ACC112 (cell line): ENCODE results near the gene KRT23.

ENCODE experiments used
- H2AFZ ChIP-seq: fragments of 200-600 bp; sonication (generic); one replicate; pipeline ENCODE4 v1.6.0; 2017; ENCODE audit warnings: antibody characterized with exemption, low read length; ENCODE audit not compliant: unreplicated experiment
- H3K27ac ChIP-seq: fragments of 200-600 bp; sonication (generic); 2 replicates; pipeline ENCODE4 v1.5.1; 2014; ENCODE audit warnings: low read depth, mild to moderate bottlenecking, antibody characterized with exemption, low read length, moderate library complexity
- H3K27me3 ChIP-seq: fragments of 200-600 bp; sonication (generic); 2 replicates; pipeline ENCODE4 v1.6.1; 2014; ENCODE audit warnings: mild to moderate bottlenecking, antibody characterized with exemption, low read length, moderate library complexity, mixed read lengths; ENCODE audit not compliant: insufficient read depth
- H3K36me3 ChIP-seq: fragments of 200-600 bp; sonication (generic); 2 replicates; pipeline ENCODE4 v1.6.1; 2016; ENCODE audit warnings: mild to moderate bottlenecking, antibody characterized with exemption, low read length, moderate library complexity, mixed read lengths; ENCODE audit not compliant: insufficient read depth
- H3K4me1 ChIP-seq: fragments of 200-600 bp; sonication (generic); one replicate; pipeline ENCODE4 v1.6.1; 2016; ENCODE audit warnings: low read length, mixed read lengths; ENCODE audit not compliant: insufficient read depth, unreplicated experiment, control insufficient read depth
- H3K4me3 ChIP-seq: fragments of 200-600 bp; sonication (generic); 2 replicates; pipeline ENCODE4 v1.5.1; 2014; ENCODE audit warnings: mild to moderate bottlenecking, low read depth, low read length
- H3K79me2 ChIP-seq: fragments of 200-600 bp; sonication (generic); one replicate; pipeline ENCODE4 v1.6.0; 2016; ENCODE audit warnings: low read length; ENCODE audit not compliant: control insufficient read depth, unreplicated experiment, insufficient read depth

KRT23 gene

GRCh38 chr17:40937384-40937819 is at the start of gene KRT23:
Gene KRT23, minus strand, starts transcription at chr17:40937646. Its CDS starts 1,043 bp downstream, at chr17:40936603.
- H3K27ac ChIP-seq = no peak within 1 kb of the TSS

GRCh38 chr17:40986920-40987319 is 49.5 kb upstream of the KRT23 start:
- H3K36me3 ChIP-seq = no peaks in the 10 kb centered on the region
- no peaks in the 10 kb centered on the region for H3K27me3 ChIP-seq
- no peak overlapping the region for H2AFZ ChIP-seq
- no peak overlapping the region for H3K4me3 ChIP-seq
- no peaks in the 10 kb centered on the region for H3K79me2 ChIP-seq
- H3K4me1 ChIP-seq = no peaks in the 10 kb centered on the region
- H3K27ac ChIP-seq = no peak overlapping the region

More at GRCh38 chr17:40937384-40937819, at the start of gene KRT23:
- Histone ChIP-seq H3K79me2 (no peaks in the 10 kb centered on the region), H2AFZ (no peak within 1 kb of the TSS), H3K4me1 (no peaks in the 10 kb centered on the region), H3K4me3 (no peak within 1 kb of the TSS), H3K27me3 (no peaks in the 10 kb centered on the region), H3K36me3 (no peaks in the 10 kb centered on the region)

GRCh38 chr17:40984226-40984625 is 46.8 kb upstream of the KRT23 start, which contains the start of gene KRT40:
Gene KRT40, minus strand, starts transcription at chr17:40984326. Its CDS starts 53 bp downstream, at chr17:40984273.
- no peak within 1 kb of the TSS for H3K27ac ChIP-seq
- H3K36me3 ChIP-seq = no peaks in the 10 kb centered on the region
- H3K4me1 ChIP-seq = no peaks in the 10 kb centered on the region
- H3K79me2 ChIP-seq = no peaks in the 10 kb centered on the region
- no peak within 1 kb of the TSS for H2AFZ ChIP-seq
- no peaks in the 10 kb centered on the region for H3K27me3 ChIP-seq
- no peak within 1 kb of the TSS for H3K4me3 ChIP-seq

- no peaks in the 10 kb centered on the region for H3K36me3 ChIP-seq
- no peak overlapping the region for H2AFZ ChIP-seq
- no peak overlapping the region for H3K27ac ChIP-seq
- no peaks in the 10 kb centered on the region for H3K79me2 ChIP-seq
- no peaks in the 10 kb centered on the region for H3K27me3 ChIP-seq
- H3K4me1 ChIP-seq = no peaks in the 10 kb centered on the region
- H3K4me3 ChIP-seq = no peak overlapping the region
Observed at GRCh38 chr17:40981115-40981514, 43.7 kb upstream of the KRT23 start.

- H3K27ac ChIP-seq = no peak overlapping the region
- H2AFZ ChIP-seq = no peak overlapping the region
- no peak overlapping the region for H3K4me3 ChIP-seq
- no peaks in the 10 kb centered on the region for H3K27me3 ChIP-seq
- no peaks in the 10 kb centered on the region for H3K79me2 ChIP-seq
- no peaks in the 10 kb centered on the region for H3K36me3 ChIP-seq
- no peaks in the 10 kb centered on the region for H3K4me1 ChIP-seq
Observed at GRCh38 chr17:40980596-40980995, 43.1 kb upstream of the KRT23 start.

- H3K4me1 ChIP-seq = no peaks in the 10 kb centered on the region
- H2AFZ ChIP-seq = no peak overlapping the region
- no peak overlapping the region for H3K4me3 ChIP-seq
- H3K36me3 ChIP-seq = no peaks in the 10 kb centered on the region
- no peak overlapping the region for H3K27ac ChIP-seq
- no peaks in the 10 kb centered on the region for H3K79me2 ChIP-seq
- H3K27me3 ChIP-seq = no peaks in the 10 kb centered on the region
Observed at GRCh38 chr17:40980117-40980516, 42.7 kb upstream of the KRT23 start.

GRCh38 chr17:40978575-40979151 is 41.2 kb upstream of the KRT23 start:
- Histone ChIP-seq H3K36me3 (no peaks in the 10 kb centered on the region), H3K27me3 (no peaks in the 10 kb centered on the region), H3K4me3 (no peak overlapping the region), H3K27ac (no peak overlapping the region), H3K4me1 (no peaks in the 10 kb centered on the region), H3K79me2 (no peaks in the 10 kb centered on the region), H2AFZ (no peak overlapping the region)

- Histone ChIP-seq H3K27me3 (no peaks in the 10 kb centered on the region), H3K4me3 (no peak overlapping the region), H3K36me3 (no peaks in the 10 kb centered on the region), H3K79me2 (no peaks in the 10 kb centered on the region), H2AFZ (no peak overlapping the region), H3K27ac (no peak overlapping the region), H3K4me1 (no peaks in the 10 kb centered on the region)
Observed at GRCh38 chr17:40975516-40975915, 38.1 kb upstream of the KRT23 start.

GRCh38 chr17:40974366-40974765 is 36.9 kb upstream of the KRT23 start:
- no peaks in the 10 kb centered on the region for H3K36me3 ChIP-seq
- no peaks in the 10 kb centered on the region for H3K4me1 ChIP-seq
- H3K4me3 ChIP-seq = no peak overlapping the region
- no peak overlapping the region for H3K27ac ChIP-seq
- no peaks in the 10 kb centered on the region for H3K27me3 ChIP-seq
- H3K79me2 ChIP-seq = no peaks in the 10 kb centered on the region
- no peak overlapping the region for H2AFZ ChIP-seq

GRCh38 chr17:40967582-40967981 is 30.1 kb upstream of the KRT23 start:
- H2AFZ ChIP-seq = no peak overlapping the region
- H3K4me3 ChIP-seq = no peak overlapping the region
- H3K4me1 ChIP-seq = peaks cover 4% of the 10 kb centered on the region
- no peaks in the 10 kb centered on the region for H3K79me2 ChIP-seq
- no peaks in the 10 kb centered on the region for H3K27me3 ChIP-seq
- no peaks in the 10 kb centered on the region for H3K36me3 ChIP-seq
- no peak overlapping the region for H3K27ac ChIP-seq

- Histone ChIP-seq H3K4me1 (peaks cover 4% of the 10 kb centered on the region), H2AFZ (no peak within 1 kb of the TSS), H3K27me3 (no peaks in the 10 kb centered on the region), H3K79me2 (no peaks in the 10 kb centered on the region), H3K36me3 (no peaks in the 10 kb centered on the region), H3K4me3 (no peak within 1 kb of the TSS), H3K27ac (no peak within 1 kb of the TSS)
Observed at GRCh38 chr17:40966848-40967247, 29.4 kb upstream of the KRT23 start, which contains the start of gene KRT39. Gene KRT39, minus strand, starts transcription at chr17:40966948. Its CDS starts 92 bp downstream, at chr17:40966856.
